DND-41 (cell line): ENCODE results near the gene EYA2.

Experiments
- EZH2 ChIP-seq: IDR thresholded peaks from 3 replicates; pipeline ENCODE4 v1.6.1; 2012; ENCODE audit warnings: borderline replicate concordance, low read depth, mild to moderate bottlenecking, moderate library complexity, low read length, inconsistent platforms; ENCODE audit not compliant: severe bottlenecking
- TF ChIP-seq, protein P1 (sequence below): IDR thresholded peaks from 2 replicates; pipeline ENCODE4 v1.5.1; 2012; ENCODE audit warnings: borderline replicate concordance, low read length, moderate library complexity, mild to moderate bottlenecking; ENCODE audit not compliant: poor library complexity, severe bottlenecking; ENCODE audit errors: extremely low read depth

- TF ChIP-seq, protein P1, sequence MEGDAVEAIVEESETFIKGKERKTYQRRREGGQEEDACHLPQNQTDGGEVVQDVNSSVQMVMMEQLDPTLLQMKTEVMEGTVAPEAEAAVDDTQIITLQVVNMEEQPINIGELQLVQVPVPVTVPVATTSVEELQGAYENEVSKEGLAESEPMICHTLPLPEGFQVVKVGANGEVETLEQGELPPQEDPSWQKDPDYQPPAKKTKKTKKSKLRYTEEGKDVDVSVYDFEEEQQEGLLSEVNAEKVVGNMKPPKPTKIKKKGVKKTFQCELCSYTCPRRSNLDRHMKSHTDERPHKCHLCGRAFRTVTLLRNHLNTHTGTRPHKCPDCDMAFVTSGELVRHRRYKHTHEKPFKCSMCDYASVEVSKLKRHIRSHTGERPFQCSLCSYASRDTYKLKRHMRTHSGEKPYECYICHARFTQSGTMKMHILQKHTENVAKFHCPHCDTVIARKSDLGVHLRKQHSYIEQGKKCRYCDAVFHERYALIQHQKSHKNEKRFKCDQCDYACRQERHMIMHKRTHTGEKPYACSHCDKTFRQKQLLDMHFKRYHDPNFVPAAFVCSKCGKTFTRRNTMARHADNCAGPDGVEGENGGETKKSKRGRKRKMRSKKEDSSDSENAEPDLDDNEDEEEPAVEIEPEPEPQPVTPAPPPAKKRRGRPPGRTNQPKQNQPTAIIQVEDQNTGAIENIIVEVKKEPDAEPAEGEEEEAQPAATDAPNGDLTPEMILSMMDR = no peak
- no peak for TF ChIP-seq EZH2
Measured at GRCh38 chr20:46893051-46893450, 1.6 kb upstream of the EYA2 start.
